NCI-H146 (cell line): ENCODE measurements around the gene CEND1.

Source experiments
- DNase-seq: peaks from one replicate; lab custom pipeline; 2025; lab: John Stamatoyannopoulos, UW

CEND1 gene

GRCh38 chr11:794766-795633 lies 5.1 kb upstream of the CEND1 start:
- no peak for DNase-seq

GRCh38 chr11:794013-794765 lies 4.3 kb upstream of the CEND1 start:
- no peak for DNase-seq

GRCh38 chr11:793556-793955 lies 3.7 kb upstream of the CEND1 start:
- DNase-seq: no peak

- no peak for DNase-seq
Observed at GRCh38 chr11:792873-793272, 3.0 kb upstream of the CEND1 start.

GRCh38 chr11:792535-792821 lies 2.6 kb upstream of the CEND1 start:
- DNase-seq: no peak

- no peak for DNase-seq
Observed at GRCh38 chr11:791658-792534, 2.0 kb upstream of the CEND1 start.

GRCh38 chr11:790721-791564 lies 1.1 kb upstream of the CEND1 start:
- no peak for DNase-seq

- peak; percentile 56 for DNase-seq
Observed at GRCh38 chr11:788953-789940, 643 bp downstream of the CEND1 start.

- no peak for DNase-seq
Observed at GRCh38 chr11:788009-788640, 1.8 kb downstream of the CEND1 start.

GRCh38 chr11:787084-787675 lies 2.7 kb downstream of the CEND1 start:
- no peak for DNase-seq

GRCh38 chr11:786235-787083 lies 3.4 kb downstream of the CEND1 start:
- DNase-seq: no peak

GRCh38 chr11:783581-784015 lies 6.3 kb downstream of the CEND1 start:
- peak; percentile 57 for DNase-seq

GRCh38 chr11:782264-783174 lies 7.4 kb downstream of the CEND1 start:
- no peak for DNase-seq

- DNase-seq: no peak
Observed at GRCh38 chr11:779955-780532, 9.8 kb downstream of the CEND1 start.

GRCh38 chr11:778976-779954 lies 10.6 kb downstream of the CEND1 start:
- DNase-seq: no peak
